ENCODE data around the gene SND1. TPM values are rescaled to one million over a fixed set of nuclear protein-coding genes. Genes with fewer than 3 reads are reported as not detected.

SND1 gene
- total and polyA plus RNA-seq, 2 donors (not counting 1 experiment from before 2014, with no cell fraction given), result 44.4 to 165 TPM

- Mint-ChIP-seq H3K4me3 (no peak overlapping the region), H3K27me3 (no peaks in the 10 kb centered on the region), H3K4me1 (no peaks in the 10 kb centered on the region), H3K27ac (no peak overlapping the region), H3K9me3 (ENCODE audit: insufficient read depth) (no peaks in the 10 kb centered on the region)
- no peak for ATAC-seq (ENCODE audit: low read depth)
- 98% methylated on average over 8 of the region's 8 CpGs for WGBS (ENCODE audit: insufficient coverage)
- no peaks in the 10 kb centered on the region for H3K4me1 ChIP-seq (ENCODE audit: control insufficient read depth in 2 of 2, insufficient read depth in 2 of 2, low read length in 2 of 2)
- no peak overlapping the region for H3K4me2 ChIP-seq (replicated peaks; ENCODE audit: low read depth, low read length, poor library complexity, severe bottlenecking)
- H2AFZ ChIP-seq (ENCODE audit: insufficient read depth, low read depth, low read length, poor library complexity, severe bottlenecking), result no peak overlapping the region
- no peak for DNase-seq
- TF ChIP-seq, protein P1, sequence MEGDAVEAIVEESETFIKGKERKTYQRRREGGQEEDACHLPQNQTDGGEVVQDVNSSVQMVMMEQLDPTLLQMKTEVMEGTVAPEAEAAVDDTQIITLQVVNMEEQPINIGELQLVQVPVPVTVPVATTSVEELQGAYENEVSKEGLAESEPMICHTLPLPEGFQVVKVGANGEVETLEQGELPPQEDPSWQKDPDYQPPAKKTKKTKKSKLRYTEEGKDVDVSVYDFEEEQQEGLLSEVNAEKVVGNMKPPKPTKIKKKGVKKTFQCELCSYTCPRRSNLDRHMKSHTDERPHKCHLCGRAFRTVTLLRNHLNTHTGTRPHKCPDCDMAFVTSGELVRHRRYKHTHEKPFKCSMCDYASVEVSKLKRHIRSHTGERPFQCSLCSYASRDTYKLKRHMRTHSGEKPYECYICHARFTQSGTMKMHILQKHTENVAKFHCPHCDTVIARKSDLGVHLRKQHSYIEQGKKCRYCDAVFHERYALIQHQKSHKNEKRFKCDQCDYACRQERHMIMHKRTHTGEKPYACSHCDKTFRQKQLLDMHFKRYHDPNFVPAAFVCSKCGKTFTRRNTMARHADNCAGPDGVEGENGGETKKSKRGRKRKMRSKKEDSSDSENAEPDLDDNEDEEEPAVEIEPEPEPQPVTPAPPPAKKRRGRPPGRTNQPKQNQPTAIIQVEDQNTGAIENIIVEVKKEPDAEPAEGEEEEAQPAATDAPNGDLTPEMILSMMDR (IDR thresholded peaks at IDR 0.05), result no peak
- no peak for TF ChIP-seq EZH2 (IDR thresholded peaks at IDR 0.05; ENCODE audit: borderline replicate concordance, insufficient read depth, low read depth, low read length, poor library complexity, severe bottlenecking)
- peaks cover 0 to 50% of the 10 kb centered on the region in 2 experiments for H3K36me3 ChIP-seq (replicated peaks in 1 of 2; ENCODE audit: control extremely low read depth in 1 of 2, control insufficient read depth in 1 of 2, extremely low read depth in 1 of 2, insufficient read depth in 2 of 2, low read length in 1 of 2)
- no peaks in the 10 kb centered on the region for H3K9me3 ChIP-seq (ENCODE audit: control extremely low read depth in 1 of 3, control insufficient read depth in 2 of 3, insufficient read depth in 1 of 3, low read length in 2 of 3)
- intact Hi-C loops (cut with micrococcal nuclease), result no loop called here
- no peak overlapping the region for H3K9ac ChIP-seq (ENCODE audit: low read length)
- no peaks in the 10 kb centered on the region for H3K27me3 ChIP-seq (replicated peaks in 1 of 4; ENCODE audit: control extremely low read depth in 1 of 4, control insufficient read depth in 3 of 4, insufficient read depth in 4 of 4, low read length in 3 of 4)
- H3K27ac ChIP-seq (ENCODE audit: low read length in 2 of 2), result no peak overlapping the region
- ChIA-PET CTCF (no interaction called here), POLR2A (no interaction called here)
- no peaks in the 10 kb centered on the region for H3K79me2 ChIP-seq (ENCODE audit: control insufficient read depth, insufficient read depth, low read length)
- H4K20me1 ChIP-seq (ENCODE audit: control insufficient read depth, insufficient read depth, low read length, poor library complexity, severe bottlenecking), result no peaks in the 10 kb centered on the region
- no peak overlapping the region for H3K4me3 ChIP-seq (ENCODE audit: control extremely low read depth in 1 of 5, extremely low read depth in 1 of 5, insufficient read depth in 1 of 5, low read depth in 2 of 5, low read length in 4 of 5)
These were observed 424.3 kb downstream of the SND1 start for GRCh38 chr7:128076196-128076795.

- Histone ChIP-seq H3K4me3 (ENCODE audit: control extremely low read depth in 1 of 5, extremely low read depth in 1 of 5, insufficient read depth in 1 of 5, low read depth in 2 of 5, low read length in 4 of 5) (no peak overlapping the region), H3K27me3 (replicated peaks in 1 of 4; ENCODE audit: control extremely low read depth in 1 of 4, control insufficient read depth in 3 of 4, insufficient read depth in 4 of 4, low read length in 3 of 4) (no peaks in the 10 kb centered on the region), H2AFZ (ENCODE audit: insufficient read depth, low read depth, low read length, poor library complexity, severe bottlenecking) (no peak overlapping the region), H3K4me2 (replicated peaks; ENCODE audit: low read depth, low read length, poor library complexity, severe bottlenecking) (no peak overlapping the region), H3K27ac (ENCODE audit: low read length in 2 of 2) (no peak overlapping the region), H3K9me3 (ENCODE audit: control extremely low read depth in 1 of 3, control insufficient read depth in 2 of 3, insufficient read depth in 1 of 3, low read length in 2 of 3) (no peaks in the 10 kb centered on the region), H4K20me1 (ENCODE audit: control insufficient read depth, insufficient read depth, low read length, poor library complexity, severe bottlenecking) (no peaks in the 10 kb centered on the region), H3K36me3 (replicated peaks in 1 of 2; ENCODE audit: control extremely low read depth in 1 of 2, control insufficient read depth in 1 of 2, extremely low read depth in 1 of 2, insufficient read depth in 2 of 2, low read length in 1 of 2) (peaks cover 0 to 55% of the 10 kb centered on the region in 2 experiments), H3K9ac (ENCODE audit: low read length) (no peak overlapping the region), H3K4me1 (ENCODE audit: control insufficient read depth in 2 of 2, insufficient read depth in 2 of 2, low read length in 2 of 2) (no peaks in the 10 kb centered on the region), H3K79me2 (ENCODE audit: control insufficient read depth, insufficient read depth, low read length) (no peaks in the 10 kb centered on the region)
- no peaks in the 10 kb centered on the region for H3K9me3 Mint-ChIP-seq (ENCODE audit: insufficient read depth)
- intact Hi-C loops (cut with micrococcal nuclease), result no loop called here
- H3K27me3 Mint-ChIP-seq, result no peaks in the 10 kb centered on the region
- H3K4me1 Mint-ChIP-seq, result no peaks in the 10 kb centered on the region
- CTCF ChIA-PET, result no interaction called here
- TF ChIP-seq EZH2 (IDR thresholded peaks at IDR 0.05; ENCODE audit: borderline replicate concordance, insufficient read depth, low read depth, low read length, poor library complexity, severe bottlenecking), result no peak
- TF ChIP-seq, protein P1 (IDR thresholded peaks at IDR 0.05), result no peak
- DNase-seq, result no peak
- no peak for ATAC-seq (ENCODE audit: low read depth)
- H3K4me3 Mint-ChIP-seq, result no peak overlapping the region
- H3K27ac Mint-ChIP-seq, result no peak overlapping the region
- WGBS (ENCODE audit: insufficient coverage), result 80% methylated on average over 5 of the region's 7 CpGs
- POLR2A ChIA-PET, result no interaction called here
These were observed 424.8 kb downstream of the SND1 start for GRCh38 chr7:128076796-128077271.

All from B cell (primary cell).